A673 (cell line): ENCODE data around the gene SLC1A5. TPM values are rescaled to one million over a fixed set of nuclear protein-coding genes. Genes with fewer than 3 reads are reported as not detected.

Experiments used
- BruUV-seq: library from RNA; stranded (reverse); fragments of 400-500 nt; replicated peaks from 2 replicates; lab custom pipeline; 2021; lab: Mats Ljungman, UMichigan
- CTCF ChIA-PET: fragments of 300-600 bp; sonication (Branson Sonifier 250); formaldehyde crosslinking; loops from one replicate; lab custom pipeline; 2022; ENCODE audit warnings: antibody characterized with exemption; lab: Charles Lee
- POLR2A ChIA-PET: fragments of 300-600 bp; sonication (Branson Sonifier 250); formaldehyde crosslinking; loops from one replicate; lab custom pipeline; 2022; ENCODE audit warnings: antibody characterized with exemption; ENCODE audit not compliant: low non-redundant PET; lab: Charles Lee
- DNase-seq: peaks from one replicate; pipeline ENCODE4 v3.0.0-alpha.2; 2015; ENCODE audit warnings: low spot score
- H3K27ac ChIP-seq: fragments of 200-600 bp; sonication (generic); 2 replicates; pipeline ENCODE4 v1.5.1; 2016; ENCODE audit warnings: mixed run types, low read depth, mild to moderate bottlenecking, mixed read lengths, antibody characterized with exemption, low read length; ENCODE audit not compliant: poor library complexity, severe bottlenecking
- H3K27me3 ChIP-seq: fragments of 200-600 bp; sonication (generic); replicated peaks from 2 replicates; pipeline ENCODE4 v1.6.1; 2017; ENCODE audit warnings: mixed run types, low read depth, mild to moderate bottlenecking, mixed read lengths, antibody characterized with exemption, low read length; ENCODE audit not compliant: insufficient read depth, poor library complexity
- H3K36me3 ChIP-seq: fragments of 200-600 bp; sonication (generic); 2 replicates; pipeline ENCODE4 v1.6.1; 2016; ENCODE audit warnings: mixed run types, mild to moderate bottlenecking, mixed read lengths, antibody characterized with exemption, low read length; ENCODE audit not compliant: insufficient read depth, poor library complexity, severe bottlenecking
- H3K4me1 ChIP-seq: fragments of 200-600 bp; sonication (generic); 2 replicates; pipeline ENCODE4 v1.6.1; 2017; ENCODE audit warnings: mixed run types, mild to moderate bottlenecking, mixed read lengths, antibody characterized with exemption, low read length; ENCODE audit not compliant: insufficient read depth, poor library complexity, severe bottlenecking
- H3K4me3 ChIP-seq: fragments of 200-600 bp; sonication (generic); 2 replicates; pipeline ENCODE4 v1.5.1; 2016; ENCODE audit warnings: low read depth, mixed run types, mild to moderate bottlenecking, mixed read lengths, low read length; ENCODE audit not compliant: poor library complexity, severe bottlenecking
- H3K9me3 ChIP-seq: fragments of 200-600 bp; sonication (generic); 2 replicates; pipeline ENCODE4 v1.6.1; 2016; ENCODE audit warnings: mixed run types, low read depth, mild to moderate bottlenecking, mixed read lengths, antibody characterized with exemption, low read length; ENCODE audit not compliant: poor library complexity, severe bottlenecking
- CTCF ChIP-seq: fragments of 300-800, 200-600 bp; sonication (generic); conservative IDR thresholded peaks from 2 replicates; pipeline ENCODE4 v1.5.1; 2017; ENCODE audit warnings: low read depth, mild to moderate bottlenecking, antibody characterized with exemption, low read length, moderate library complexity, mixed read lengths
- EZH2 ChIP-seq: fragments of 200-600 bp; sonication (generic); IDR thresholded peaks from 2 replicates; pipeline ENCODE4 v1.6.1; 2017; ENCODE audit warnings: borderline replicate concordance, low read depth, mild to moderate bottlenecking, mixed read lengths, antibody characterized with exemption, low read length; ENCODE audit not compliant: poor library complexity, severe bottlenecking
- intact Hi-C: fragments of 100-400 bp; cut with micrococcal nuclease; formaldehyde crosslinking; loops from one replicate; pipeline ENCODE4 v1.10.0; 2022; ENCODE audit not compliant: unreplicated experiment
- total RNA-seq: library from RNA; stranded (reverse); gene quantifications from 2 replicates; pipeline ENCODE4 v1.2.3, GENCODE V29; 2021

The SLC1A5 gene
- total RNA-seq, 1 experiment from 2014 or later, result 295 TPM

DNA sequence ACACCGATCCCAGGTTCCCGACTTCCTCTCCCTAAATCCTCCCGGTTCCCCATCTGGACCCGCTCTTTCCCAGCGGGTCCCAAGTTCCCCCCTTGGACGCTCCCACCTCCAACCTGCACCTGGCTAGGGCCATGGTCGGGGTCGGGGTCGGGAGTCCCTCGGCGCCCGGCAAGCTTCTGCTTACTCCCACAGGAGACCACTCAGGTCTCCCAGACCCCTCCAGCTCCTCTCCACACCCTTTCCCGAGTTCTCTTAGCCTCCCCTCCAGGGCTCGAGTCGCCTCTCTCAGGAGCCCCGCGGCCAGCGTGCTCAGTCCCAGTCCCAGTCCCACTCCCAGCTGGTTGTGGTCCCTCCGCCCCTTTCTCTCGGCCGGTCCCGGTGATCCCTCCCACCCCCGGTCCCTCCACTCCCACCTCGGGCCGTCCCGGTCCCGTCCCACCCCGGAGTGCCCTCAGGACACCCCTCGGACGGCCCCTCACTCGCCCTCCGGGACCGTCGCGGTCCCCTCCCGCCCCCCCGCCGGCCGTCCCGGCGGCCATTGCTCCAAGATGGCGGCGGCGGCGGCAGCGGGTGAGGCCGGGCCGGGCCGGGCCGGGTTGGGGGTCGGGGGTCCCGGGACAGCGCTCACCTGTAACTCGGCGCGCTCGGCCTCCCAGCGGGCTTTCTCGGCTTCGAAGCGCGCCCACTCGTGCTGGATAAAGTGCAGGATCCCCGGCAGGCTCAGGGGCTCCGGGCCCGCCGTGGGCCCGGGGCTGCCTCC lies 42.7 kb downstream of the SLC1A5 start, which contains the start of gene FKRP:
Gene FKRP, plus strand, starts transcription at position 537 of the 760 bp plus-strand sequence. CDS start 9,394 bp downstream, outside the sequence.
- H3K9me3 ChIP-seq, result no peaks in the 10 kb centered on the region
- H3K27ac ChIP-seq, result peak within 1 kb of the TSS; percentile 96
- no TSS peak for BruUV-seq
- H3K27me3 ChIP-seq, result no peaks in the 10 kb centered on the region
- no peaks in the 10 kb centered on the region for H3K4me1 ChIP-seq
- peak; percentile 35 for DNase-seq
- CTCF ChIA-PET, result no interaction called here
- intact Hi-C loops, result no loop called here
- POLR2A ChIA-PET, result interaction anchor here (0.6 kb wide), 2 partner anchors 557 to 802 kb away, joined by 4 to 8 read pairs; no protein-coding TSS in a partner anchor
- H3K36me3 ChIP-seq, result peaks cover 13% of the 10 kb centered on the region
- TF ChIP-seq CTCF (no peak), EZH2 (no peak)
- peak within 1 kb of the TSS; percentile 100 for H3K4me3 ChIP-seq

DNA sequence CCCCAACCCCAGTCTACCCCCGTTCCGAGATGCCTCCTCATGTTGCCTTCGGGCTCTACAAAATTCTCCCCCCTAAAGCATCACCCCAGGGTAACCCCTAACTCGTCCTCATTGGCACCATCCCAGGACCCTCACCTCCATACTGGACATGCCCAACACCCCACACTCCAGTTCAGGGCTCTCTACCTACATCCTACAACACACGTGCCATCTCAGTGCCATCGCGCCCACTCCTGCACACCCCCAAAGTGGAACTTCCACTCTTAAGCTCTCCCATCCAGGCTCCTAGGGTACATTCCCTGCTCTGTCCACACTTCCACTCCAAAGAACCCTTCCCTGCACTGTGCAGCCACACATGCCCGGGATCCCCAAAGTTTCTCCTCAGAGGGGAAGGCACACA lies 43.4 kb downstream of the SLC1A5 start:
- peak overlapping the region; percentile 96 for H3K27ac ChIP-seq
- no peak for TF ChIP-seq EZH2
- TF ChIP-seq CTCF, result no peak
- intact Hi-C loops, result no loop called here
- no peaks in the 10 kb centered on the region for H3K27me3 ChIP-seq
- no peaks in the 10 kb centered on the region for H3K4me1 ChIP-seq
- ChIA-PET CTCF (no interaction called here), POLR2A (interaction anchor here (0.6 kb wide), 2 partner anchors 557 to 802 kb away, joined by 4 to 8 read pairs; no protein-coding TSS in a partner anchor)
- no TSS peak for BruUV-seq
- DNase-seq, result no peak
- peak overlapping the region; percentile 100 for H3K4me3 ChIP-seq
- H3K36me3 ChIP-seq, result peaks cover 17% of the 10 kb centered on the region
- H3K9me3 ChIP-seq, result no peaks in the 10 kb centered on the region

- H3K36me3 ChIP-seq, result peaks cover 17% of the 10 kb centered on the region
- POLR2A ChIA-PET, result no interaction called here
- H3K4me3 ChIP-seq, result peak overlapping the region; percentile 100
- no peaks in the 10 kb centered on the region for H3K9me3 ChIP-seq
- H3K27ac ChIP-seq, result no peak overlapping the region
- BruUV-seq, result TSS peak; percentile 22
- CTCF ChIA-PET, result no interaction called here
- H3K27me3 ChIP-seq, result no peaks in the 10 kb centered on the region
- no peak for DNase-seq
- TF ChIP-seq CTCF (no peak), EZH2 (no peak)
- intact Hi-C loops, result no loop called here
- no peaks in the 10 kb centered on the region for H3K4me1 ChIP-seq
Observed at GRCh38 chr19:46744005-46744691, 44.2 kb downstream of the SLC1A5 start.
